Vein endothelial cell (primary cell): ENCODE data around the gene TRIM52. TPM values are rescaled to one million over a fixed set of nuclear protein-coding genes. Genes with fewer than 3 reads are reported as not detected.

Experiments
- small RNA-seq: library from RNA; depleted of rRNA; stranded (forward); fragments of <200 nt; gene quantifications from one replicate; pipeline ENCODE3, GENCODE V24; 2012
- total RNA-seq: library from RNA; depleted of rRNA; stranded (reverse); fragments of >200 nt; gene quantifications from 2 replicates; pipeline ENCODE4 v1.2.3, GENCODE V29; 2012

The TRIM52 gene
- 5.9 and 7.9 TPM in 2 replicates for total RNA-seq

GRCh38 chr5:181260720-181261319 is at the start of gene TRIM52:
TSS of gene TRIM52 (minus strand) at chr5:181261143. CDS start at chr5:181260813, 330 bp downstream.

GRCh38 chr5:181243564-181244343 is 17.2 kb downstream of the TRIM52 start, which contains the start of gene RACK1:
TSS of gene RACK1 (minus strand) at chr5:181243906. CDS start at chr5:181243800, 106 bp downstream.

GRCh38 chr5:181223058-181223728 is 37.8 kb downstream of the TRIM52 start, which contains the start of gene TRIM41:
TSS of gene TRIM41 (plus strand) at chr5:181223281. CDS start at chr5:181224000, 719 bp downstream.

Small RNA genes lying within 50 kb of the gene (small RNA-seq; reads per million reads assigned to genes)
- gene MIR4638, result not detected
- gene RNU6-705P, result not detected
- not detected for gene SNORD95
- not detected for gene SNORD96A

Other genes with a start within 250 kb of the TRIM52 start
- 0.19 and 2.0 TPM in 2 replicates for gene BTNL9, start 220.9 kb downstream of the TRIM52 start, total RNA-seq
- gene OR2V1, start 130.0 kb downstream of the TRIM52 start, total RNA-seq, result not detected in 2 replicates
- gene OR2V2, start 113.6 kb downstream of the TRIM52 start, total RNA-seq, result not detected in 2 replicates
- 6.9 and 7.9 TPM in 2 replicates for gene TRIM7, start 55.9 kb downstream of the TRIM52 start, total RNA-seq
- 9.8 and 10.2 TPM in 2 replicates for gene TRIM41, start 37.9 kb downstream of the TRIM52 start, total RNA-seq
- gene RACK1, start 17.2 kb downstream of the TRIM52 start, total RNA-seq, result 4,709 and 5,671 TPM in 2 replicates
- 0.19 and 0.65 TPM in 2 replicates for gene OR4F3, start 106.1 kb upstream of the TRIM52 start, total RNA-seq